Measurements from ENCODE around the gene ZNF804B.

ZNF804B gene

GRCh38 chr7:89247207-89247606 lies 487.7 kb downstream of the ZNF804B start:
- DNase-seq (ENCODE audit: low spot score): no peak
- H3K4me1 Mint-ChIP-seq (ENCODE audit: low read depth): no peaks in the 10 kb centered on the region
- no peaks in the 10 kb centered on the region for H3K9me3 Mint-ChIP-seq
- no peaks in the 10 kb centered on the region for H3K27me3 Mint-ChIP-seq (ENCODE audit: low read depth)
- H3K27ac Mint-ChIP-seq: no peak overlapping the region
- H3K4me3 Mint-ChIP-seq: no peak overlapping the region
- no peaks in the 10 kb centered on the region for H3K36me3 Mint-ChIP-seq (ENCODE audit: low read depth)

DNA sequence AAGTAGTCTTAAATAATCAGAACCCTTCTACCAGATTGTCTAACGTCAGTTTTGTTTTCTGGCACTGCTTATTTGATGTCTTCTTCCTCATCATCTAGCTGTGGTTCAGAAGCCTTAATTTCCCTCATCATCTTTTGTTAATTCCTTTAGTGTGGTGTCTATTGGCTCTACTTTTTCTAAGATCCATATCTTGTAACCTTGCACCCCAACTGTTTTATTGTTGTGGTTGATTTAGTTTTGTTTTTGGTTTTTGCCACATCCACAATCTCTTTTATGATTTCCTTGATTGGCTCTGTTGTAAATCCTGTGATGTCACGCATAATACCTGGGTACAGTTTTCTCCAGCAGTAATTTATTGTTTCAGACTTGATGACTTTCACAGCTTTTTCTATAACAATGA lies 499.6 kb downstream of the ZNF804B start:
- Mint-ChIP-seq H3K4me1 (ENCODE audit: low read depth) (no peaks in the 10 kb centered on the region), H3K27ac (no peak overlapping the region), H3K9me3 (no peaks in the 10 kb centered on the region), H3K27me3 (ENCODE audit: low read depth) (no peaks in the 10 kb centered on the region), H3K36me3 (ENCODE audit: low read depth) (no peaks in the 10 kb centered on the region), H3K4me3 (no peak overlapping the region)
- DNase-seq (ENCODE audit: low spot score): no peak

GRCh38 chr7:89264126-89264525 lies 504.6 kb downstream of the ZNF804B start:
- Mint-ChIP-seq H3K27me3 (ENCODE audit: low read depth) (no peaks in the 10 kb centered on the region), H3K4me3 (no peak overlapping the region), H3K36me3 (ENCODE audit: low read depth) (no peaks in the 10 kb centered on the region), H3K27ac (no peak overlapping the region), H3K9me3 (no peaks in the 10 kb centered on the region), H3K4me1 (ENCODE audit: low read depth) (no peaks in the 10 kb centered on the region)
- DNase-seq (ENCODE audit: low spot score): no peak

DNA sequence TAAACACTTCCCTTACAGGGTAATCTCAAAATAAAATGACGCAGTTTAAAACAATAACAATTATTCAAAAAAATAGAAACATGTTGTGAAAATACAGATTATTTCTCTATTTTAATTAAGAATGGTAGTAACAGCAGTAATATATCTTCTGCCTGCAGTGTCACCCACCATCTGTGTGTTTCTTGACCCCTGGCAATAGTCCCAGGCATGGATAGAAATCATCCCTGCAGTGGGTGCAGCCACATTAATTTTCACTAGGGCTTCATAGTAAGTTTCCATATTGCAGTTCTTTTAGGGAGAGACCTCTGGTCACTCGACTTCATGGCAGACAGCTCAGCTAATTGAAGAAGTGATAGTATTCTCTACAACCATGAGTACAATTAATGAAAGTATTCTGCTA lies 506.1 kb downstream of the ZNF804B start:
- Mint-ChIP-seq H3K9me3 (no peaks in the 10 kb centered on the region), H3K4me3 (no peak overlapping the region), H3K27me3 (ENCODE audit: low read depth) (no peaks in the 10 kb centered on the region), H3K36me3 (ENCODE audit: low read depth) (no peaks in the 10 kb centered on the region), H3K27ac (no peak overlapping the region), H3K4me1 (ENCODE audit: low read depth) (no peaks in the 10 kb centered on the region)
- DNase-seq (ENCODE audit: low spot score): no peak

GRCh38 chr7:89283302-89283701 lies 523.8 kb downstream of the ZNF804B start:
- H3K4me3 Mint-ChIP-seq: no peak overlapping the region
- H3K27ac Mint-ChIP-seq: no peak overlapping the region

DNA sequence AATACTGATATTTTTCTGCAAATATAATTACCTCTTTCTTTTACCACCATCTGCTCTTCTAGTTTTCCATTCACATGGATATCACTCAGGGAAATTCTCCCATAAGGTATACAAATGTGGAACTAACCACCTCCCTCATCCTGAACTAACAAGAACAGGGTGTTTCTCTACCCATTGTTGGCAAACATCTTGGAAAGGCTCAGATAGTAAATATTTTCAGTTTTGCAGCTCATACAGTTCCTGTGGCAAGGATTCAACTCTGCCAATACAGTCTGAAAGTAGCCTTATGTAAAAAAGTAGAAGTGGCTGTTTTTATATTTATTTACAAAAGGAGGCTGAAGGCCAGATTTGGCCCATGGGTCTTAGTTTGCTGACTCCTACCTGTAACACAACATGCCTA lies 549.0 kb downstream of the ZNF804B start:
- no peaks in the 10 kb centered on the region for H3K36me3 Mint-ChIP-seq (ENCODE audit: low read depth)
- no peak overlapping the region for H3K27ac Mint-ChIP-seq

More at GRCh38 chr7:89283302-89283701, 523.8 kb downstream of the ZNF804B start:
- H3K36me3 Mint-ChIP-seq (ENCODE audit: low read depth): no peaks in the 10 kb centered on the region
- H3K4me1 Mint-ChIP-seq (ENCODE audit: low read depth): no peaks in the 10 kb centered on the region
- DNase-seq (ENCODE audit: low spot score): no peak
- no peaks in the 10 kb centered on the region for H3K27me3 Mint-ChIP-seq (ENCODE audit: low read depth)
- no peaks in the 10 kb centered on the region for H3K9me3 Mint-ChIP-seq

DNA sequence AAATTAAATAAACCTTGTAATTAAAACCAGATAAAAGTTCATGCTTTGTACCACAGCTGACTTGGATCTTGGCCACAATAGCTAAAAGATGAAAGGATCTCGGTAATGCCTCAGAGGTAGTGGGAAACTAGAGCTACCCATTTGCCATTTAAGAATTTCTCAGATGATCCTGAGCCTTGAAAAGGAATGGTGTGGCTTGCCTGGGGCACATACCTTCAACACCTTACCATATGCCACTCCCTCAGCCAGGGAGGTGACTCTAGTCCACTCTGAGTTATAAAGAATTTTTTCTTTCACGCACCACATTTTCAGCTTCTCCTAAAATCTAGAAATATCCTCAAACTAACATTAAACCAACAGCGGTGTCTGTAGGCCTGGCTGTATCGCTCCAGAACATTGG lies 552.4 kb downstream of the ZNF804B start:
- Mint-ChIP-seq H3K9me3 (no peaks in the 10 kb centered on the region), H3K4me3 (no peak overlapping the region), H3K4me1 (ENCODE audit: low read depth) (no peaks in the 10 kb centered on the region), H3K27ac (no peak overlapping the region), H3K27me3 (ENCODE audit: low read depth) (no peaks in the 10 kb centered on the region), H3K36me3 (ENCODE audit: low read depth) (no peaks in the 10 kb centered on the region)
- DNase-seq (ENCODE audit: low spot score): no peak

More for the DNA sequence above, 549.0 kb downstream of the ZNF804B start:
- H3K27me3 Mint-ChIP-seq (ENCODE audit: low read depth): no peaks in the 10 kb centered on the region
- H3K9me3 Mint-ChIP-seq: no peaks in the 10 kb centered on the region
- H3K4me3 Mint-ChIP-seq: no peak overlapping the region
- DNase-seq (ENCODE audit: low spot score): no peak
- H3K4me1 Mint-ChIP-seq (ENCODE audit: low read depth): no peaks in the 10 kb centered on the region

DNA sequence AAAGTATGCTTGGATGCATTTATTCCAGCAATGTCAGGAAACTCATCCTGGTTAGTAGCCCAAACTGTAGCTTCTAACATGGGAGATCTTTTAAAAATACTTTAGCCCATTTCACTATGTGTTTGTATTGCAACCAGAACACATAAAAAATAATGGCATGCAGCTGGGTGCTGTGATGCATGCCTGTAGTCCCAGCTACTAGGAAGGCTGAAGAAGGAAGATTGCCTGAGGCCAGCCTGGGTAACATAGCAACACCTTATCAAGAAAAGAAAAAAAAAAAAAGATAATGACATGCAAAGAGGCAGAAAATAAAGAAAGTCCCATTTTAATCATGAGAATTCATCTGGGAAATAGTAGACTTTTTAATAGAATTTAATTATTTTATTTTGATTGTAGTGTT lies 553.1 kb downstream of the ZNF804B start:
- DNase-seq (ENCODE audit: low spot score): no peak
- no peaks in the 10 kb centered on the region for H3K9me3 Mint-ChIP-seq
- no peaks in the 10 kb centered on the region for H3K27me3 Mint-ChIP-seq (ENCODE audit: low read depth)
- no peak overlapping the region for H3K27ac Mint-ChIP-seq
- H3K4me3 Mint-ChIP-seq: no peak overlapping the region
- no peaks in the 10 kb centered on the region for H3K4me1 Mint-ChIP-seq (ENCODE audit: low read depth)
- no peaks in the 10 kb centered on the region for H3K36me3 Mint-ChIP-seq (ENCODE audit: low read depth)

DNA sequence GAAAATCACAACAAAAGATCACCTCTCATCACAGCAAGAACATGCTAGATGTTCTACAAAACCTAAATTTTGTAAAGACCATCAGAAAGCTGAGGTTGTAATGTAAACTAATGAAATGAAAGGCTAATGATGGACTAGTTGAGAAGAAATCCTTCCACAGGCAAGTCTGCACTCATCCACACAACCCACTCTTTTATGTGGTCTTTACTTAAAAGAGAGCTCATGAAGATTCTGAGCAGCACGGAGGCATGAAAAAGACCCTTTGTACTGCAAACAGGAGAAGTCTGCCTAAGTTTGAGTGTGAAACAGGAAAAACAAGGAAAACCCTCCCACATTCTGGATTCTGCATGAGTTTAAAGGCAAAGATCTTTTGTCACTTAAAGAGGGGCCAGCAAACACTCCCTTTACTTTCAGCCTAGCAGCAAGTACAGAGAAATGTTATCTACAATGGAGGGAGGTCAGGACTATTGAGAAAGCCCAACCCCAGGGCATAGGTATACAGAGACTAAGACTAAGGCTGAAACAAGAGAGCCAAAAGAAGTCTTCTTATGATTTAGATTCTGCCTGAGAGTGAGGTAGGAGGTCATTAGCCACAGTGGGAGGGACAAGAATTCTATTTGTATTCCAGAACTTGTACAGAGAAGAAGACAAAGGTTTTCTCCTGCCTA lies 557.2 kb downstream of the ZNF804B start:
- Mint-ChIP-seq H3K27ac (no peak overlapping the region), H3K9me3 (no peaks in the 10 kb centered on the region), H3K36me3 (ENCODE audit: low read depth) (no peaks in the 10 kb centered on the region), H3K4me3 (no peak overlapping the region), H3K27me3 (ENCODE audit: low read depth) (no peaks in the 10 kb centered on the region), H3K4me1 (ENCODE audit: low read depth) (no peaks in the 10 kb centered on the region)
- no peak for DNase-seq (ENCODE audit: low spot score)

DNA sequence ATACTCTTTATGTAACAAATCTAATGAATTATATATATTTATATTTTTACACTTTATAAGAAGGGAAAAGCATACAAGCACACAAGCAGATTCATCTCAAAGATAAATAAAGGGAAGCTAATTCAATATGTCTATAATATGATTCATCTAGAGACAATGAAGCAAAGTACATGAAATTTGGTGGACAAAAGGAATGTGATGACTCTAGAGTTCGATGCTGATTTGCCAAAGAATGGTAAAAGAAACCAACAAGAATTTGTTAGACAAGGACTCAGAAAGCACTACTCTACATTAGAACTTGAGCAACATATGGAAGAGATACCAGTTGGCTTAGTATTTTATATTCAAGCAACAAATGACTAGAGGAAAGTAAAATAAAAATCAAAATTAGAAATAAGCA lies 572.5 kb downstream of the ZNF804B start:
- H3K36me3 Mint-ChIP-seq (ENCODE audit: low read depth): no peaks in the 10 kb centered on the region
- H3K4me1 Mint-ChIP-seq (ENCODE audit: low read depth): no peaks in the 10 kb centered on the region
- DNase-seq (ENCODE audit: low spot score): no peak
- no peak overlapping the region for H3K27ac Mint-ChIP-seq
- H3K9me3 Mint-ChIP-seq: no peaks in the 10 kb centered on the region
- H3K27me3 Mint-ChIP-seq (ENCODE audit: low read depth): no peaks in the 10 kb centered on the region
- no peak overlapping the region for H3K4me3 Mint-ChIP-seq

GRCh38 chr7:89334797-89335196 lies 575.3 kb downstream of the ZNF804B start:
- Mint-ChIP-seq H3K36me3 (ENCODE audit: low read depth) (no peaks in the 10 kb centered on the region), H3K27ac (no peak overlapping the region), H3K4me1 (ENCODE audit: low read depth) (no peaks in the 10 kb centered on the region), H3K9me3 (no peaks in the 10 kb centered on the region), H3K27me3 (ENCODE audit: low read depth) (no peaks in the 10 kb centered on the region), H3K4me3 (no peak overlapping the region)
- DNase-seq (ENCODE audit: low spot score): no peak

GRCh38 chr7:89335490-89335889 lies 576.0 kb downstream of the ZNF804B start:
- H3K4me1 Mint-ChIP-seq (ENCODE audit: low read depth): no peaks in the 10 kb centered on the region
- no peaks in the 10 kb centered on the region for H3K27me3 Mint-ChIP-seq (ENCODE audit: low read depth)
- no peak overlapping the region for H3K27ac Mint-ChIP-seq
- H3K9me3 Mint-ChIP-seq: no peaks in the 10 kb centered on the region
- DNase-seq (ENCODE audit: low spot score): no peak
- H3K36me3 Mint-ChIP-seq (ENCODE audit: low read depth): no peaks in the 10 kb centered on the region
- H3K4me3 Mint-ChIP-seq: no peak overlapping the region

- Mint-ChIP-seq H3K4me3 (no peak overlapping the region), H3K4me1 (ENCODE audit: low read depth) (no peaks in the 10 kb centered on the region), H3K27me3 (ENCODE audit: low read depth) (no peaks in the 10 kb centered on the region), H3K36me3 (ENCODE audit: low read depth) (no peaks in the 10 kb centered on the region), H3K9me3 (no peaks in the 10 kb centered on the region), H3K27ac (no peak overlapping the region)
- DNase-seq (ENCODE audit: low spot score): no peak
These were observed 576.6 kb downstream of the ZNF804B start for GRCh38 chr7:89336121-89336520.

- no peaks in the 10 kb centered on the region for H3K36me3 Mint-ChIP-seq (ENCODE audit: low read depth)
- H3K4me1 Mint-ChIP-seq (ENCODE audit: low read depth): no peaks in the 10 kb centered on the region
- H3K9me3 Mint-ChIP-seq: no peaks in the 10 kb centered on the region
- H3K27ac Mint-ChIP-seq: no peak overlapping the region
- DNase-seq (ENCODE audit: low spot score): no peak
- no peaks in the 10 kb centered on the region for H3K27me3 Mint-ChIP-seq (ENCODE audit: low read depth)
- H3K4me3 Mint-ChIP-seq: no peak overlapping the region
These were observed 580.2 kb downstream of the ZNF804B start for GRCh38 chr7:89339748-89340147.

DNA sequence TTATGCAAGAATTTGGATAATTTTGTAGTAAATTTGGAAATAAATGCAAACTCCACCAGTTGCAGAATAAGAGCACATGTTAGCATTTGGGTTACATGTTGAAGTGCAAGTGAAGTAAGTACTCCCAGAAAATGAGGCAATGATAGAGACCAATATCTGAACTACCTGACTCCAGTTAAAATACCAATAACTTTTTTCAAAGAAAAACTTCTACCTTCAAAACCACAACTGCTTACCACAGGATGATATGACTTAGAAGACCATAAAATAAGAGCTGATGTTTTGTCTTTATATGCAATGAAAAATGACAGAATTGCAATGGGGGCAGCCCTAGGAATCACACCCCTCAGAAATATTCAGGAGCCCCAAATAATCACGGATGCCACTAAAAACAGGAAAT lies 597.6 kb downstream of the ZNF804B start:
- H3K36me3 Mint-ChIP-seq (ENCODE audit: low read depth): no peaks in the 10 kb centered on the region
- H3K27ac Mint-ChIP-seq: no peak overlapping the region
- DNase-seq (ENCODE audit: low spot score): no peak
- no peaks in the 10 kb centered on the region for H3K4me1 Mint-ChIP-seq (ENCODE audit: low read depth)
- no peak overlapping the region for H3K4me3 Mint-ChIP-seq
- no peaks in the 10 kb centered on the region for H3K9me3 Mint-ChIP-seq
- no peaks in the 10 kb centered on the region for H3K27me3 Mint-ChIP-seq (ENCODE audit: low read depth)

Measured in T-helper 2 cell treated with Interferon-gamma antibody and Interleukin-4, amounts not matched to agents 5 μg/mL and 100 μg/mL, for 36 hours (primary cell).